ENCODE data around the gene BCOR.

The BCOR gene

DNA sequence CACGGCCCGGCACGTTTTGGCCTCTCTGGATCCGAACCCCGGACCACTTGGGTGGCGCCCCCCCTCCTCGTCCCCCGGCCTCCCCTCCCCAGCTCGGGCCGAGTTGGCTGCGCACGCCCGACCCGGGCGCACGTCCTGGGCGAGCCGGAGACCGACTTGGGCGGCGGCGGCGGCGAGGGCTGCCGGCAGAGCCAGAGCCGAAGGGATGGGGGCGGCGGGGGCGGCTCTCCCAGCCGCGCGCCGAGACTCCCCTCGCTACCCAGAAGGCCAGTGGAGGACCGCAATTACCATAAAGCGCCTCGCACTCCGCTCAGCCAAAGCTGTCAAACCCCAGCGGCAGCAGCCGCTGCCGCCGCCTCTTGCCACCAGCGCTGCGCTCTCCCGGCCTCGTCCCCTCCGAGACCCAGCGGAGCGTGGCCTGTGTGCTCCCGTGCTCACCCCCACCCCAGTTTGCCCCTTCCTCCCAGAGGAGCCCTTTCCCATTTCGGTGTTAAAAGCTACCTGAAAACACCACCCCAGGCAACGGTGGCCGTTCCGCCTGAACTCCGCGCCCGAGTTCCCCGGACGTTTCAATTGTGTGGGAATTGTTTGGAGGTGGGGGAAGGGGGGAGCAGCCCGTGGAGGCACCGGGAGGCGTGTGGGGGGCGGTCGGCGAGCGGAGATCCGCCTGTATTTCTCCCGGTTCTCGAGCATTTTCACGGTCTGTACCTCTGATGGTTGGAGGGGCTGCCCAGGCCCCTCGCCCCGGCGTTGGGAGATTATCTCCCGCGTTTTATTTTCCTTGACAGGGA lies 701 bp upstream of the BCOR start:
- DNase-seq (ENCODE audit: low read depth): no peak

GRCh38 chrX:40097141-40097503 lies 636 bp downstream of the BCOR start:
- DNase-seq (ENCODE audit: low read depth): no peak

DNA sequence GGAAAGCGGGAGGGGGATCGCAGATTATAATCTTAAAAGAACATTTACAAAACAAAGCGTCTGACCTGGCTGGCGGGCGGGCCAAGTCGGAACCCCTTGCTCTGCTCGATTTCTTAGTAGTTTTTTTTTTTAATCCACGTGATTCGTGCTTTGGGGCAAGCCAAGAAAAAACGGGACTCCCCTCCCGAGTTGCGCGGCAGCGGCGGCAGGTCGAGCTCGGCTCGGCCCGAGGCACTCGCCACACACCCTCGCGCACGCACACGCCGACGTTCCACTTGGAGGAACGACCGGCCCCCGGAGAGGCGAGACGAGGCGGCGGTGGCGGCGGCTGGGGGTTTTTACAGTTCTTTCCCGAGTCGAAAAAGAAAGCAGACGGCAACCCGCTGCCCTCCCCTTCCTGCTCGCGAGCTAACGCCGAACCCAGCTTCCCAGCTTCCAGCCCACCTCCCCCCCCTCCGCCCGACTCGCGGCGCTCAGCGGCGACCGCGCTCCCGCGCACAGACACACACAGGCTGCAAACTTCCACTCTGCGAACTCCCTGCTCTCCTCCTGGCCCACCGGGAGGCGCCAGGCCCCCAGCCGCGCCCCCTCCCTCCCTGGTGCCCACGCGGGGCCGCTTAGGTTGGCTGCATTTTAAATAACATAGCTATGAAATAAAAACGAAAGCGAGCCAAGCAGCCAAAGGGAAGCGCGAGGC lies 1.2 kb downstream of the BCOR start:
- DNase-seq (ENCODE audit: low read depth): no peak

DNA sequence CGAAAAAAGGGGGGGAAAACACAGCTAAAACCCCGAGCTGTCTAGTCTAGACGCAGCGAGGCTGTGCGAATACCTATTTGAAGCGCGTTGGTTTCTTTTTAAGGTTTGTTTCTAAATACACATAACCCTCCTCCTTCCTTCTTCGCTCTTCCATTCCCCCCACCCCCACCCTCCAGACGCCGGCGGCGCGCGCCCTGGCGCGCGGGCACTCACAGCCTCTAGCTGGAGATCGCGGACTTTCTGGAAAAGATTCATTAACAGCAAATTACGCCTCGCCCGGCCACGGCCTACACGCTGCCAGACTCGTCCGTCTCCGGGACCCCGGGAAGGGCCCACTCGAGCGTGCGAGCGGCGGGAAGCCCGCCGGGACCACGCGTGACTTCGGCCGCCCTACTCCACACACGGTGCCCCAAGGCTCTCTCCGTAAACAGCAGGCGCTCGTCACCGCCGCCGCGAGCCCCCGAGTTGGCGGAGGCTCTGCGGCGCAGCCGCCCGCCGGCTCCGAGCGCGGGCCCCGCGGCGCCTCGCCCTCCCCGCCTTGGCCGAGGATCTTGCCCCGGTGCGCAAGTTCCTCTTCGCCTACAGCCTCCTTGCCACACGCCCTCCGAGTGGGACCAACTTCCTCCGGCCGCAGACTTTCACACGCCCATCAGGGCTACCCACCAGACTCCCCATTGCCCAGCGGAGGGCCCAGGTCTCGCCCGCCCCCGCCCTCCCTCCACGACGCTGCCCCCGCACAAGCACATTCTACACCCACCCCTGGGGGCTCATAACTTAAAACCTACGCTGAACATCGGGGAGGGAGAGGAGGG lies 2.0 kb downstream of the BCOR start:
- no peak for DNase-seq (ENCODE audit: low read depth)

GRCh38 chrX:40094900-40095582 lies 2.7 kb downstream of the BCOR start:
- DNase-seq (ENCODE audit: low read depth): no peak

DNA sequence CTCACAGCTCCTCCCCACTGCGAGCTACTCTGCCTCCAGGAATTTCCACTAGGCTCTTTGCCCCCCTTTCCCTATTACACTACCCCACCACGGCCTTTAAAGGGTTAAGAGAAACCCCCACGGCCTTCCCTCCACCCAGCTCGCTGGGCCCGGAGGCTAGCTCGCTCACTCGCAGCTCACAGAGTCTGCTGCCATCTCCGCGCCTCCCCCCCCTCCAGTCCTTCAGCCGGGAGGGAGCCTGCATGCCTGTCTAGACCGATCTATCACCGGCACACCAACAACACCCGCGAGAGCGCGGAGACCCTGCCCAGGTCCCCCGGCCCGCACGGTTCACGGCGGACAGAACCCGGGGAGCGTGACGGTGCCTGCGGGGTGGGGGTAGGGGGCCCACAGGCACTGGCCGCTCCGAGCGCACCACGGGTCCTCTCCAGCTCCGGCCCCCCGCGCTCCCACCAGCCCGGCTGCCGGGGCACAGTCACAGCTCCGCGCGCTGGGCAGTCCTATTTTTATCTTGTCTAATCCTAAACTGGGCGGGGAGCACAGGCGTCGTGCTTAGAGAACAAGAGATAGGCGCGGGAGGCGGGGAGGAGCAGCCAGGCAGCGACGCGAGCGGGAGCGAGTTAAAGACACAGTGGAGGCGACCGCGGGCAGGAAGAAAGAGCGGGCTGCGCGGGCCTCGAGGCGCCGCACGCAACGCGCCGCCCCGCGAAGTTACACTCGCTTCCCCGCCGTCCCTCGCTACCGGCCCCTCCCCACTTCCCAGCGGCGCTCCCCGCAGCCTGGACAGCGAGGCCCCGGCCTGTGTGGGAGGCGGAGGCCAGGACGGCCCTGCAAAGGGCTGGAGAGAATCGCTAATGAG lies 3.5 kb downstream of the BCOR start:
- no peak for DNase-seq (ENCODE audit: low read depth)

- DNase-seq (ENCODE audit: low read depth): no peak
These were observed 4.2 kb downstream of the BCOR start for GRCh38 chrX:40093586-40093985.

- no peak for DNase-seq (ENCODE audit: low read depth)
These were observed 4.8 kb downstream of the BCOR start for GRCh38 chrX:40092808-40093435.

DNA sequence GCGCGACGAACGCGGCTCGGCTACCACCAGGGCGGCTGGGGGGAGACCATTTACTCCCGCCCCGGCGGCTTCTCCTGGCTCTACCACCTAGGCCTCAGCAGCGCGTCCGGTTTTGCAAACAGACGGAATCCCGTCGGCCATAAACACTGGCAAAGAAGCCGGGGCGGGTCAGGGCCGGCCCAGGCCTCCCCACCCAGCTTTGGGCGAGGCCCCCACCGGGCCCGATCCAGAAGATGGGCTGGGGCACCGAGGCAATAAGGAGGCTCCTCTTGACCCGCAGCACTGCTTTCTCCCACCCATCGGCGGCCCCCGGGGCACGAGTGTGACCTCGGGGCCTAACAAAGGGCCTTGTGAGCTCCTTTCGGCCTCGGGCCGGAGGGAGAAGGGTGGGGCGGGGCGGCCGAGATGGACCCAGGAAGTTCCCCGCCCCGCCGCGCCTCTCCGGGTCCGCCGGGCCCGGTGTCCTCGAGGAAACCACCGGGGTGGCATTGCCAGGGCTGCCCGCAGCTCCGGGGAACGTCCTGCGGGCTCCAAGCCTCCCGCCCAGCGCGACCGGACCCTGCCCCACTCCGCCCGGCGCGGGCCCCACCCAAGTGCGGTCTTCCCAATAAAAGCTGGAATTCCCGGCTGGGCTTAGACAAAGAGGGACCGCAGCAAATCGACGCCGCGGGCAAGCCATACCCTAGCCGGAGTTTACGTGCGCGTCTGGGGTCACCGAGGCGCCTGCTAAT lies 5.9 kb downstream of the BCOR start:
- DNase-seq (ENCODE audit: low read depth): no peak

DNA sequence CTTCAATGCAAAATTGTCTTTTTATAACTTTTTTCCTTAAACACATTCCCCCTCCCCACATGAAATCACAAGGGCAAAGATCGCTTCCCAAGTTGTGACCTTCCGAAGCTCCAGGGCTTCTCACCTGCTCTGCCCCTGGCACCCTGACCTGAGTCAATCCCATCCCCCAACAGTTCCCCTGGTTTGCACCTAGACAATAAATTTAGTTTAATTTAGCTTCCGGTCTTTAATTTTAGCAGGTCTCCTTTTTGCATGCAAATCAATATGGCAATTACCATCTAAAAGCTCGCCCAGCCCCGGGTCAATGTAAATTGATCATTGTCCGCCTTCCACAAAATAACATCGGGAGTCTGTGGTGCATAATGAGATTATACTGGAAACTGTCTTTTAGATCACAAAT lies 6.8 kb downstream of the BCOR start:
- no peak for DNase-seq (ENCODE audit: low read depth)

- no peak for DNase-seq (ENCODE audit: low read depth)
These were observed 7.5 kb downstream of the BCOR start for GRCh38 chrX:40090050-40090804.

DNA sequence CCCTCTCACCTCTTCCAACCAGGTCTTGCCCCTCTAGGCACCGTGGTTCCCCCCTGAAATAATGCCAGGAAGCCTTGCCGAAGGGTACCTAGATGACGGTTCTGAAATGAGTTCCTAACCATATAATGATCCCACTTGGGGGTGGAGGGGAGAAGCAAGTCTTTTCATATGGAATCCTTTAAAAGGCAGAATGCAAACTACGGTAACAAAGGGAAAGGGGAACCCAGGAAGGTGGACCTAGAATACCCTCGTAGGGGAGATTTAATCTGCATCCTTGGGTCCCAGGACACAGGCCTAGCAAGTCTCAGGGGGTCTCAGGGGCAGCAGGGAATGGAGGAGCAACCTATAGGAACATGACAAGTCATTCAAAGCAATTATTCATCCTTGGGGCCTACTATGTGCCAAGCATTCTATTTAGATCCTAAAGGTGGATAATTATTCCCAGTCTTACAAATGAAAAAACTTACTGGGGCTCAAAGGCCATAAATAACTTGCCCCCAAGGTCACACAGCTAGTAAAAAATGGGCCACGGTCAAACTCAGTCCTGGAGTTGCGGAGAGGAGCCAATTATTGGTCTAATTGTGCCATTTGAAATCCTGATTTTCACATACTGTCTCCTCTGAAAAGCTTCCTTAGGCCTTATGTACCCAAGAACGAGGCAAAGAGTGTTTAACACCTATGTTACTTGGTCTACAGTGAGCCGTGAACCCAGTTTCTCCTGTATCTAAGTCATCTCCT lies 8.8 kb downstream of the BCOR start:
- DNase-seq (ENCODE audit: low read depth): no peak

- no peak for DNase-seq (ENCODE audit: low read depth)
These were observed 9.5 kb downstream of the BCOR start for GRCh38 chrX:40088299-40088625.

- DNase-seq (ENCODE audit: low read depth): no peak
These were observed 10.1 kb downstream of the BCOR start for GRCh38 chrX:40087425-40088298.

DNA sequence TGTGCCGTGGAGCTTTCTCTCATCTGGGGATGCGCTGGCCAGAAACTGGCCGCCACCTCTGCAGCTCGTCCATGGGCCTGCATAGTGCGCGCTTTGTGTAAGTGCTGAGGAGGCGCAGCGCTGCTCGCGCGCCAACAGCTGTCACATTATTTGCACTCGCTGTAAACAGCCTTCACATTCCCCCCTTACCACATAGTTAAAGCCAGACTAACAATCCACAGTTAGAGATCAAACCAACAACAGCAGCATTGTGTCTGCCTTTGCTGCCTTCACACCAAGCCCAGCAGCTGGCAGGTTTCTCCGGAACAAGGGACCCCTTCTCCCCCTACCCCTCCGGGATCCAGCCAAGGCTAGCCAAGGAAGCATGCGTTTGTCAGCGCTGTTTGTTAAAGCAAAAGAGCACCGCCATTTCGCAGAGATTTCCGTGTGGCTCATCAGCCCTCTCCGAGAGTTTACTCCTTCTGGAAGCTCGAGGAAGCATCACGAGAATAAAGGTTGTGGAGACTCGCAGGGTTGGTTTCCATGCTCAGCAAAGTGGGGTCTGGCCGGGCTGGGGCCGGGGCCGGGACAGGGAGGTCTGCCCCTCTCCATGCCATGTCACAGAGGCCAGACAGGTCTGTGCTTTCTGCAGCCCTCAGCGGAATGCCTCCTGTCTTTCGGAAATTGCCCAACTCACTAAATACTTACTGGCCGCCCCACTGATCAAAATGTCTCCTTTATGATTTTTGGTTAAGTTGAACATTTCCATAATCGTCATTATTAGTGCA lies 11.0 kb downstream of the BCOR start:
- DNase-seq (ENCODE audit: low read depth): no peak

DNA sequence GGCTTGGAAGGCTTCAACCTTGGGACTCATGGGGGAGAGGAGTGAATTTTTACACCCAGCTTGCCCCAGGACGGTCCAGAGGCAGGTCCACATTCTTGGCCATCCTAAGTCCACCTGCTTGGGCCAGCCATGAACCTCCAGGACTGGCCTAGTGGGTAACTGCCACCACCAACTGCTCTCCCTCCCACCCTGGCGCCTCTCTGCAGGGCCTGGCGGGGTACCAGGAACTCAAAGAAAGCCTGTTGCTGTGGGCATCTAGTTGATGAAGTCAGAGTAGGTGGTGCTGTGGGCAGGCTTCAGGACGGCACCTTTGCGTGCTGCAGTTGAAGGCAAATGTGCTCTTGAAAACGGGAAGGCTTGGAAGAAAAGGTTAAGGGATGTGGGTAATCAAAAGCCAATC lies 12.0 kb downstream of the BCOR start:
- DNase-seq (ENCODE audit: low read depth): no peak

DNA sequence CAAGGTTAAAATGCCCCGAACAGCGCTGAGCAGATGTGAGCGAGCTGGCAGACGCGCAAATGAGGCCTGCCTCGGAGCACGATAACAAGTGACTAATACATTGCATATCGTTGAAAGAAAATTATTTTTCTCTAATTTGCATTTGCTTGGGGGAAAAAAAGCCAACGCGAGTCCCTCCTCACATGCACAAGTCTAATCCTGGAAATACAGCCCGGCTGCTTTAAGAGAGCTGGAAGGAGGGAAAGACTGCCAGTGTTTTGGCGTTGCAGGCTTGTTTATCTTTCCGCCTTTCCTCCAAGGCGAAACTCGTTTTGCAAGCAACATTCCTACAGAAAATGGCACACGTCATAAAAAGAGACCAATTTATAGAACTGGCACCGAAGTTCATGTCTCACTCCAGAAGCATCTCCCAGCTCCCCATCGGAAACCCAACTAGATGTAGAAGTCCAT lies 12.6 kb downstream of the BCOR start:
- no peak for DNase-seq (ENCODE audit: low read depth)
